Naive B cell (primary cell): ENCODE measurements around the gene FOXC1. TPM values are rescaled to one million over a fixed set of nuclear protein-coding genes. Genes with fewer than 3 reads are reported as not detected.

ENCODE experiments used
- ATAC-seq, 2 donors: fragments of 150-1000 bp; cut with Tn5 transposase; 2 replicates each; pipeline ENCODE4 v1.10.0; 2021; ENCODE audit warnings: low read depth in 2 of 2, mild to moderate bottlenecking in 2 of 2, moderate library complexity in 2 of 2
- DNase-seq: peaks from one replicate; pipeline ENCODE4 v3.0.0; 2022
- H3K27ac Mint-ChIP-seq, 6 donors: one replicate each; pipeline ENCODE4 v1.8.0; 2020 to 2022; ENCODE audit warnings: mild to moderate bottlenecking in 6 of 6, mixed read lengths in 6 of 6, moderate library complexity in 5 of 6, inconsistent platforms in 2 of 6
- H3K27me3 Mint-ChIP-seq, 3 donors: one replicate each; pipeline ENCODE4 v1.8.0; 2021 to 2022; ENCODE audit warnings: mixed read lengths in 3 of 3, mild to moderate bottlenecking in 1 of 3
- H3K36me3 Mint-ChIP-seq, 2 donors: one replicate each; pipeline ENCODE4 v1.8.0; 2020 to 2022; ENCODE audit warnings: mixed read lengths in 2 of 2, inconsistent platforms in 1 of 2, mild to moderate bottlenecking in 1 of 2
- H3K4me1 Mint-ChIP-seq, 3 donors: one replicate each; pipeline ENCODE4 v1.8.0; 2020 to 2022; ENCODE audit warnings: mixed read lengths in 3 of 3, inconsistent platforms in 1 of 3, mild to moderate bottlenecking in 1 of 3, moderate library complexity in 1 of 3
- H3K4me3 Mint-ChIP-seq, 8 donors: one replicate each; pipeline ENCODE4 v1.8.0; 2020 to 2022; ENCODE audit warnings: mild to moderate bottlenecking in 8 of 8, mixed read lengths in 8 of 8, moderate library complexity in 8 of 8, inconsistent platforms in 2 of 8
- H3K9me3 Mint-ChIP-seq, 7 donors: one replicate each; pipeline ENCODE4 v1.8.0; 2020 to 2022; ENCODE audit warnings: mixed read lengths in 7 of 7, mild to moderate bottlenecking in 5 of 7, inconsistent platforms in 2 of 7, moderate library complexity in 1 of 7
- polyA plus RNA-seq, 6 donors: library from polyadenylated mRNA; unstranded; fragments of 300-500 nt; fragmentation: Illumina TruSeq; gene quantifications; one replicate each; pipeline ENCODE4 v1.2.3, GENCODE V29; 2021; ENCODE audit warnings: low read depth in 6 of 6

The FOXC1 gene
- polyA plus RNA-seq: under 1 TPM in 1 of 6 donors, not detected in 5; 0.17 TPM

- peaks cover 54 to 59% (median 56%) of the 10 kb centered on the region in 3 donors for H3K27me3 Mint-ChIP-seq
- peaks cover 0 to 18% (median 2%) of the 10 kb centered on the region in 7 donors for H3K9me3 Mint-ChIP-seq
- H3K27ac Mint-ChIP-seq: peak within 1 kb of the TSS in 4 of 6 donors; percentile 7 to 96 (median 86)
- peaks cover 41 to 47% (median 47%) of the 10 kb centered on the region in 3 donors for H3K4me1 Mint-ChIP-seq
- H3K36me3 Mint-ChIP-seq: no peaks in the 10 kb centered on the region
- H3K4me3 Mint-ChIP-seq: peak within 1 kb of the TSS; percentile 84 to 94 (median 90)
- DNase-seq: no peak
- peak in 1 of 2 donors; percentile 14 for ATAC-seq
Measured at GRCh38 chr6:1609648-1610496, at the start of gene FOXC1. FOXC1 (plus strand) TSS chr6:1609915; CDS start chr6:1610446, 531 bp downstream.

GRCh38 chr6:1560281-1561058 lies 49.2 kb upstream of the FOXC1 start:
- peaks cover 0 to 2% (median 0%) of the 10 kb centered on the region in 3 donors for H3K4me1 Mint-ChIP-seq
- H3K27ac Mint-ChIP-seq: no peak overlapping the region
- peaks cover 24 to 51% (median 38%) of the 10 kb centered on the region in 3 donors for H3K27me3 Mint-ChIP-seq
- no peak for ATAC-seq
- H3K9me3 Mint-ChIP-seq: peaks cover 0 to 4% (median 0%) of the 10 kb centered on the region in 7 donors
- no peaks in the 10 kb centered on the region for H3K36me3 Mint-ChIP-seq
- H3K4me3 Mint-ChIP-seq: no peak overlapping the region
- no peak for DNase-seq

GRCh38 chr6:1561355-1561754 lies 48.4 kb upstream of the FOXC1 start:
- no peak for ATAC-seq
- no peak for DNase-seq
- H3K4me1 Mint-ChIP-seq: no peaks in the 10 kb centered on the region
- H3K9me3 Mint-ChIP-seq: peaks cover 0 to 4% (median 0%) of the 10 kb centered on the region in 7 donors
- H3K27ac Mint-ChIP-seq: no peak overlapping the region
- peaks cover 19 to 47% (median 35%) of the 10 kb centered on the region in 3 donors for H3K27me3 Mint-ChIP-seq
- no peaks in the 10 kb centered on the region for H3K36me3 Mint-ChIP-seq
- H3K4me3 Mint-ChIP-seq: peak overlapping the region in 1 of 8 donors; percentile 52

GRCh38 chr6:1562171-1562955 lies 47.4 kb upstream of the FOXC1 start:
- ATAC-seq: no peak
- H3K4me1 Mint-ChIP-seq: no peaks in the 10 kb centered on the region
- peaks cover 0 to 4% (median 0%) of the 10 kb centered on the region in 7 donors for H3K9me3 Mint-ChIP-seq
- no peak overlapping the region for H3K27ac Mint-ChIP-seq
- peaks cover 17 to 38% (median 31%) of the 10 kb centered on the region in 3 donors for H3K27me3 Mint-ChIP-seq
- DNase-seq: no peak
- no peaks in the 10 kb centered on the region for H3K36me3 Mint-ChIP-seq
- no peak overlapping the region for H3K4me3 Mint-ChIP-seq

- peaks cover 12 to 35% (median 22%) of the 10 kb centered on the region in 3 donors for H3K27me3 Mint-ChIP-seq
- H3K36me3 Mint-ChIP-seq: peaks cover 15 to 17% of the 10 kb centered on the region in 2 donors
- no peak overlapping the region for H3K27ac Mint-ChIP-seq
- H3K4me1 Mint-ChIP-seq: no peaks in the 10 kb centered on the region
- H3K9me3 Mint-ChIP-seq: peaks cover 14 to 48% (median 18%) of the 10 kb centered on the region in 7 donors
- DNase-seq (no peak), ATAC-seq (no peak)
- no peak overlapping the region for H3K4me3 Mint-ChIP-seq
Measured at GRCh38 chr6:1569377-1569776, 40.3 kb upstream of the FOXC1 start.

- peaks cover 15 to 17% of the 10 kb centered on the region in 2 donors for H3K36me3 Mint-ChIP-seq
- ATAC-seq (no peak), DNase-seq (no peak)
- peaks cover 23 to 39% (median 24%) of the 10 kb centered on the region in 3 donors for H3K27me3 Mint-ChIP-seq
- H3K4me1 Mint-ChIP-seq: no peaks in the 10 kb centered on the region
- H3K4me3 Mint-ChIP-seq: peak overlapping the region in 1 of 8 donors; percentile 31
- peaks cover 14 to 48% (median 18%) of the 10 kb centered on the region in 7 donors for H3K9me3 Mint-ChIP-seq
- no peak overlapping the region for H3K27ac Mint-ChIP-seq
Measured at GRCh38 chr6:1570848-1571247, 38.9 kb upstream of the FOXC1 start.

- no peak overlapping the region for H3K4me3 Mint-ChIP-seq
- peaks cover 24 to 45% (median 31%) of the 10 kb centered on the region in 3 donors for H3K27me3 Mint-ChIP-seq
- H3K9me3 Mint-ChIP-seq: peaks cover 14 to 48% (median 18%) of the 10 kb centered on the region in 7 donors
- H3K4me1 Mint-ChIP-seq: no peaks in the 10 kb centered on the region
- ATAC-seq (no peak), DNase-seq (no peak)
- H3K36me3 Mint-ChIP-seq: peaks cover 15 to 17% of the 10 kb centered on the region in 2 donors
- no peak overlapping the region for H3K27ac Mint-ChIP-seq
Measured at GRCh38 chr6:1572892-1573291, 36.8 kb upstream of the FOXC1 start.

- Mint-ChIP-seq H3K27me3 (peaks cover 31 to 45% (median 32%) of the 10 kb centered on the region in 3 donors), H3K36me3 (peaks cover 15 to 17% of the 10 kb centered on the region in 2 donors), H3K4me3 (no peak overlapping the region), H3K9me3 (peaks cover 12 to 37% (median 18%) of the 10 kb centered on the region in 7 donors), H3K4me1 (peaks cover 0 to 2% (median 0%) of the 10 kb centered on the region in 3 donors), H3K27ac (no peak overlapping the region)
- DNase-seq (no peak), ATAC-seq (no peak)
Measured at GRCh38 chr6:1574083-1574761, 35.5 kb upstream of the FOXC1 start.

- Mint-ChIP-seq H3K4me3 (no peak overlapping the region), H3K36me3 (peaks cover 15 to 17% of the 10 kb centered on the region in 2 donors), H3K27ac (no peak overlapping the region), H3K9me3 (peaks cover 12 to 31% (median 18%) of the 10 kb centered on the region in 7 donors), H3K27me3 (peaks cover 31 to 48% (median 33%) of the 10 kb centered on the region in 3 donors), H3K4me1 (peaks cover 0 to 2% (median 0%) of the 10 kb centered on the region in 3 donors)
- DNase-seq: no peak
- no peak for ATAC-seq
Measured at GRCh38 chr6:1574890-1575209, 34.9 kb upstream of the FOXC1 start.

- Mint-ChIP-seq H3K27me3 (peaks cover 31 to 53% (median 33%) of the 10 kb centered on the region in 3 donors), H3K36me3 (peaks cover 15 to 17% of the 10 kb centered on the region in 2 donors), H3K27ac (no peak overlapping the region), H3K4me3 (no peak overlapping the region), H3K4me1 (peaks cover 0 to 2% (median 0%) of the 10 kb centered on the region in 3 donors), H3K9me3 (peaks cover 12 to 25% (median 16%) of the 10 kb centered on the region in 7 donors)
- no peak for ATAC-seq
- DNase-seq: no peak
Measured at GRCh38 chr6:1575210-1576041, 34.3 kb upstream of the FOXC1 start.

GRCh38 chr6:1576166-1576565 lies 33.5 kb upstream of the FOXC1 start:
- ATAC-seq (no peak), DNase-seq (no peak)
- Mint-ChIP-seq H3K4me3 (no peak overlapping the region), H3K4me1 (peaks cover 0 to 2% (median 0%) of the 10 kb centered on the region in 3 donors), H3K27ac (no peak overlapping the region), H3K27me3 (peaks cover 33 to 51% (median 34%) of the 10 kb centered on the region in 3 donors), H3K36me3 (peaks cover 9 to 11% of the 10 kb centered on the region in 2 donors), H3K9me3 (peaks cover 6 to 18% (median 10%) of the 10 kb centered on the region in 7 donors)
